GM18951 (cell line): ENCODE measurements around the gene PRRC2C.
"Not testable (repeated sequence)": the region's sequence is repeated elsewhere in the genome, so short reads cannot be mapped to it uniquely, and the experiment has no call there.

Experiments
- POLR2A ChIP-seq: IDR thresholded peaks from 4 replicates; pipeline ENCODE4 v1.6.1; 2011; ENCODE audit warnings: mild to moderate bottlenecking; ENCODE audit not compliant: insufficient read length, insufficient read depth; ENCODE audit errors: extremely low read depth
- in situ Hi-C: fragments of 300-500 bp; cut with MboI; formaldehyde crosslinking; loops from one replicate; pipeline ENCODE4 v1.12.0; 2022; ENCODE audit warnings: low sequenced_read_pairs, mixed read lengths, inconsistent platforms; ENCODE audit not compliant: unreplicated experiment

PRRC2C gene

DNA sequence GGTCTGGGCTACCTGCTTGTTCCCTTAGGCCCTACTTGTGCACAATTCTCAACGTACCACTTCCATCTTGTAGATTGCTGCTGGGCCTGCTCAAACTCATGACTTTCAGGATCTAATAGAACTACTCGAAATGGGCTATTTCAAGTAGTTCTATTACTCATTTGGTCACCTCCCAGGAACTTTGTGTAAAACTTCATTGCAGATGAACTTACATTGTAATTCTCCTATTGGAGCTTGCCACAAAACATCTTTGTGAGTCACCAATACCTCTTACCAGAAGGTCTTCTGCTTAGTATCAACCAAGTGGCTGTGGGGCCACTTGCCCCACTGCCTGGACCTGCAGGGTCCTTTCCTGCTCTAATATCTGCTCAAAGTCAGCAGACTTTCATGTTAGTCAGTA, 126.0 kb downstream of the PRRC2C start:
- in situ Hi-C loops, result no loop called here

DNA sequence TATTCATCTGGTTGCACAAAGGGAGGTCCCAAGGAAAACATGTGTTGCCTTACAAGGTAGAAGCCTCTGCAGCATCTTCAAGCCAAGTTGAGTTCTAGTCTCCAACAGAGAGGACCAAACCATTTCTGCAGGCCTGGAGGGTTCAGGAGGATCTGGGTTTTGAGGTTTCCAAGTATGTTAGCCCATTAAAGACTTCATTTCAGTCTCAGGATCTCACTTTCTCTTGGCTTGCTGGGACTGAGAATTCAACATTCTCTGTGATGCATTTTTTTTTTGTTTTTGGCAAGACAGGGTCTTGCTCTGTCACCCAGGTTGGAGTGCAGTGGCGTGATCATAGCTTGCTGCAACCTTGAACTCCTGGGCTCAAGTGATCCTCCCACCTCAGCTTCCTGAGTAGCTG, 128.0 kb downstream of the PRRC2C start:
- in situ Hi-C loops, result no loop called here
- no peak for TF ChIP-seq POLR2A

More for the DNA sequence above, 126.0 kb downstream of the PRRC2C start:
- no peak for TF ChIP-seq POLR2A

- in situ Hi-C loops, result not testable (repeated sequence)
These were observed 130.0 kb downstream of the PRRC2C start for GRCh38 chr1:171615122-171615906.

- in situ Hi-C loops, result no loop called here
- no peak for TF ChIP-seq POLR2A
These were observed 131.3 kb downstream of the PRRC2C start for GRCh38 chr1:171616586-171616985.

DNA sequence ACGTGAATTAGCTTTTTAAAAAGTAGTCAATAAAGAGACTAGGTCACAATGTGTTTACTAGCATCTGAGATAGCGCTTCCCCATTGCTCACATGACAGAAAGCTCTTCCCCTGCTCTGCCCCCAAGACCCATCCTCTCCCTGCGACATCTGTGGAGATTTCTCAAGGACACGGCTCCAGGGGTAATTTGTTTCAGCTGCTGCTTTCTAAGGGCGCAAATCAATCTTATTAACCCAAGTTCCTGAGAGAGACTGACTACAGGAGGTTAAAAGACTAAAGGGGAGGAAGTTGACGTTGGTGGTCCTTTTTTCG, 136.8 kb downstream of the PRRC2C start, which contains the start of gene MYOCOS:
MYOCOS (plus strand) TSS at position 92 of the 311 bp plus-strand sequence. CDS start 1,641 bp downstream, outside the sequence.
- in situ Hi-C loops, result no loop called here
- no peak for TF ChIP-seq POLR2A

- no peak for TF ChIP-seq POLR2A
- in situ Hi-C loops, result no loop called here
These were observed 138.5 kb downstream of the PRRC2C start for GRCh38 chr1:171623651-171624331.

- in situ Hi-C loops, result loop anchor here (25.0 kb wide), 1 partner anchor 362 kb away; no protein-coding TSS in a partner anchor
- TF ChIP-seq POLR2A, result no peak
These were observed 139.9 kb downstream of the PRRC2C start for GRCh38 chr1:171625225-171625624.

DNA sequence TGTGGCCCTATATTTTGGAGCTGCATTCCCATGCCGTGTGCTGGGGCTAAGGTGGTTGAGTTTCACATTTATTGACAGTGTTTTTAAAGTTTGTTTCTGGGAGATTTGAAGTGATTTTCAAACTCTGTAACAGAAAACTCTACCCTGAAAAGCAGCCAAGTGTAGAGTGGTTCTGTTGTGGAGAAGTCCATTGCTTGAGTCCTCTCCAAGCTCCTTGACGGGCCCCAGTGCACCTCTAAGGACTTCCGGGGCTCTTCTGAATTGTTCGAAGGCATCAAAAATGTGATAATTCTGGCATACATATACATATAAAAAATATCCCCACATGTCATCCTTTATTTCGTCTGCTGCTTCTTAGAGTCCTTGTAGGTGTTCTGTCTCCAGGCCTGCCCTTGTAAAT, 141.7 kb downstream of the PRRC2C start:
- no peak for TF ChIP-seq POLR2A
- in situ Hi-C loops, result loop anchor here (25.0 kb wide), 1 partner anchor 360 kb away; no protein-coding TSS in a partner anchor

DNA sequence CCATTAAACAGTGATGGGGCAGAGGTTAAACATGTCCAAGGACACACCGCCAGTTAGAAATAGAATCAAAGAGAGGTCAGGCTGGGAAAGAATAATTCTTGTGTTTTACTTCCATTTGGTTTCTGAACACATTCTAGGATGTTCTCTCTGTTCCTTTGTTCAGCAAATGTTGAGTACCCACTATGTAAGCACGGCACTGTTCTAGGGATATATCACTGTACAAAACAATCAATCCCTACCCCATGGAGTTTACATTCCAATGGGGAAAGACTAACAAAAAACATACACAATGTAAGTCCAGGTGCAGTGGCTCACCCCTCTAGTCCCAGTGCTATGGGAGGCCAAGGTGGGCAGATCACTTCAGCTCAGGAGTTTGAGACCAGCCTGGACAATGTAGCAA, 142.9 kb downstream of the PRRC2C start:
- in situ Hi-C loops, result loop anchor here (25.0 kb wide), 1 partner anchor 359 kb away; no protein-coding TSS in a partner anchor
- TF ChIP-seq POLR2A, result no peak

GRCh38 chr1:171635661-171636060, 150.3 kb downstream of the PRRC2C start:
- no peak for TF ChIP-seq POLR2A

DNA sequence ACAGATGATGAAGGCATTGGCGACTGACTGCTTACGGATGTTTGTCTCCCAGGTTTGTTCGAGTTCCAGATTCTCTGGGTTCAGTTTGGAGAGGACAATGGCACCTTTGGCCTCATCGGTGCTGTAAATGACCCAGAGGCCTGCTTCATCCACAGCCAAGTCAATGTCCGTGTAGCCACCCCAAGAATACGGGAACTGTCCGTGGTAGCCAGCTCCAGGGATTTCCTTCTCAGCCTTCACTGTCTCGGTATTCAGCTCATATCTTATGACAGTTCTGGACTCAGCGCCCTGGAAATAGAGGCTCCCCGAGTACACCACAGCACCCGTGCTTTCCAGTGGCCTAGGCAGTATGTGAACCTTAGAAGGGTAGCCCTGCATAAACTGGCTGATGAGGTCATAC, 150.8 kb downstream of the PRRC2C start:
- no peak for TF ChIP-seq POLR2A
- in situ Hi-C loops, result loop anchor here (25.0 kb wide), 1 partner anchor 351 kb away; no protein-coding TSS in a partner anchor

More at GRCh38 chr1:171635661-171636060, 150.3 kb downstream of the PRRC2C start:
- in situ Hi-C loops, result loop anchor here (25.0 kb wide), 1 partner anchor 352 kb away; no protein-coding TSS in a partner anchor

- no peak for TF ChIP-seq POLR2A
- in situ Hi-C loops, result loop anchor here (25.0 kb wide), 1 partner anchor 349 kb away; no protein-coding TSS in a partner anchor
These were observed 152.7 kb downstream of the PRRC2C start for GRCh38 chr1:171637928-171638576.

- in situ Hi-C loops, result loop anchor here (25.0 kb wide), 1 partner anchor 347 kb away; no protein-coding TSS in a partner anchor
- no peak for TF ChIP-seq POLR2A
These were observed 154.9 kb downstream of the PRRC2C start for GRCh38 chr1:171640225-171640624.

GRCh38 chr1:171641076-171641864, 155.9 kb downstream of the PRRC2C start:
- no peak for TF ChIP-seq POLR2A
- in situ Hi-C loops, result loop anchor here (25.0 kb wide), 1 partner anchor 346 kb away; no protein-coding TSS in a partner anchor
